HepG2 (cell line): Measurements from ENCODE around the gene CAMTA1. TPM values are rescaled to one million over a fixed set of nuclear protein-coding genes. Genes with fewer than 3 reads are reported as not detected.
A peak's percentile ranks its signal among the peaks of the same experiment; 100 is the strongest.

Experiments used
- EEA1 ChIP-seq: sonication (generic); formaldehyde crosslinking; IDR thresholded peaks from 2 replicates; pipeline ENCODE4 v1.5.1; 2020; ENCODE audit warnings: mild to moderate bottlenecking, missing genetic modification reagents, borderline replicate concordance
- ELK4 ChIP-seq: sonication (generic); formaldehyde crosslinking; IDR thresholded peaks from 2 replicates; pipeline ENCODE4 v1.9.0; 2021; ENCODE audit warnings: missing genetic modification reagents, borderline replicate concordance
- FOXC1 ChIP-seq: sonication (generic); formaldehyde crosslinking; IDR thresholded peaks from 2 replicates; pipeline ENCODE4 v1.8.0; 2022; ENCODE audit warnings: mild to moderate bottlenecking, missing genetic modification reagents, borderline replicate concordance
- GABPA ChIP-seq, 2 experiments: IDR thresholded peaks; 2 replicates each; pipeline ENCODE4 v1.6.1; 2011 to 2016; ENCODE audit warnings: low read depth in 2 of 2, low read length in 1 of 2, missing biosample characterization in 1 of 2, missing genetic modification characterization in 1 of 2
- GATAD2A ChIP-seq: IDR thresholded peaks from 2 replicates; pipeline ENCODE4 v1.6.1; 2016
- HHEX ChIP-seq: IDR thresholded peaks from 2 replicates; pipeline ENCODE4 v1.6.1; 2016; ENCODE audit warnings: control low read depth
- HNRNPK ChIP-seq: fragments of 200-400 bp; formaldehyde crosslinking; IDR thresholded peaks from 2 replicates; pipeline ENCODE4 v1.6.1; 2018; ENCODE audit warnings: low read length, low read depth, moderate library complexity, mild to moderate bottlenecking; ENCODE audit not compliant: poor library complexity, severe bottlenecking
- KDM6A ChIP-seq: IDR thresholded peaks from 2 replicates; pipeline ENCODE4 v1.6.1; 2016; ENCODE audit warnings: low read depth
- KLF13 ChIP-seq: sonication (generic); formaldehyde crosslinking; IDR thresholded peaks from 2 replicates; pipeline ENCODE4 v1.4.0; 2020; ENCODE audit warnings: mild to moderate bottlenecking, missing genetic modification reagents
- NFIC ChIP-seq: IDR thresholded peaks from 2 replicates; pipeline ENCODE4 v1.6.1; 2012; ENCODE audit warnings: mild to moderate bottlenecking, low read length, inconsistent platforms
- NFKB2 ChIP-seq: sonication (generic); formaldehyde crosslinking; IDR thresholded peaks from 2 replicates; pipeline ENCODE4 v1.4.0; 2020; ENCODE audit warnings: missing genetic modification reagents, borderline replicate concordance
- PAF1 ChIP-seq: IDR thresholded peaks from 2 replicates; pipeline ENCODE4 v1.6.1; 2016; ENCODE audit warnings: missing genetic modification reagents, missing compliant biosample characterization
- RARA ChIP-seq: IDR thresholded peaks from 2 replicates; pipeline ENCODE4 v1.6.1; 2016; ENCODE audit warnings: missing genetic modification reagents, missing compliant biosample characterization
- SP2 ChIP-seq: sonication (generic); formaldehyde crosslinking; IDR thresholded peaks from 2 replicates; pipeline ENCODE4 v1.5.1; 2020; ENCODE audit warnings: mild to moderate bottlenecking, missing genetic modification reagents
- XRCC5 ChIP-seq: fragments of 200-400 bp; formaldehyde crosslinking; optimal IDR thresholded peaks from 2 replicates; pipeline ENCODE3; 2017; ENCODE audit warnings: mild to moderate bottlenecking, low read length
- ZHX1 ChIP-seq: sonication (generic); formaldehyde crosslinking; IDR thresholded peaks from 2 replicates; pipeline ENCODE4 v1.8.1; 2022; ENCODE audit warnings: low read depth, mild to moderate bottlenecking, missing genetic modification reagents
- ZNF180 ChIP-seq: sonication (generic); formaldehyde crosslinking; IDR thresholded peaks from 2 replicates; pipeline ENCODE4 v1.4.0; 2020; ENCODE audit warnings: low read depth, missing genetic modification reagents, borderline replicate concordance
- ZNF329 ChIP-seq: sonication (generic); formaldehyde crosslinking; IDR thresholded peaks from 2 replicates; pipeline ENCODE4 v1.9.0; 2021; ENCODE audit warnings: low read depth, mild to moderate bottlenecking, missing genetic modification reagents
- ZNF503 ChIP-seq: sonication (generic); formaldehyde crosslinking; IDR thresholded peaks from 2 replicates; pipeline ENCODE4 v1.4.0; 2020; ENCODE audit warnings: missing genetic modification reagents
- ZNF572 ChIP-seq: sonication (generic); formaldehyde crosslinking; IDR thresholded peaks from 2 replicates; pipeline ENCODE4 v1.5.1; 2020; ENCODE audit warnings: mild to moderate bottlenecking, missing genetic modification reagents
- ZNF576 ChIP-seq: sonication (generic); formaldehyde crosslinking; IDR thresholded peaks from 2 replicates; pipeline ENCODE4 v1.4.0; 2020; ENCODE audit warnings: mild to moderate bottlenecking, missing genetic modification reagents
- ZNF577 ChIP-seq: sonication (generic); formaldehyde crosslinking; IDR thresholded peaks from 2 replicates; pipeline ENCODE4 v1.4.0; 2020; ENCODE audit warnings: mild to moderate bottlenecking, low read depth, missing genetic modification reagents, borderline replicate concordance
- ZNF713 ChIP-seq: sonication (generic); formaldehyde crosslinking; IDR thresholded peaks from 2 replicates; pipeline ENCODE4 v1.4.0; 2020; ENCODE audit warnings: mild to moderate bottlenecking, missing genetic modification reagents
- ZNF747 ChIP-seq: sonication (generic); formaldehyde crosslinking; IDR thresholded peaks from 2 replicates; pipeline ENCODE4 v1.8.1; 2023; ENCODE audit warnings: missing genetic modification reagents, mild to moderate bottlenecking, borderline replicate concordance
- ZNF773 ChIP-seq: sonication (generic); formaldehyde crosslinking; IDR thresholded peaks from 2 replicates; pipeline ENCODE4 v1.4.0; 2020; ENCODE audit warnings: missing genetic modification reagents, borderline replicate concordance
- polyA plus RNA-seq, 8 experiments: library from polyadenylated mRNA; depleted of rRNA in 3 of 8; stranded (reverse) in 7 of 8; unstranded in 1 of 8; fragments of >200 nt; fragmentation: Illumina TruSeq in 4 of 8; extraction: Trizol in 4 of 8; gene quantifications; 2 replicates each; pipeline versions ENCODE4 v1.2.1 to v1.2.3, GENCODE V29; 2011 to 2016; ENCODE audit warnings: low read depth in 4 of 8, missing spikeins in 1 of 8, mixed read lengths in 1 of 8; ENCODE audit not compliant: insufficient read depth in 1 of 8
- total RNA-seq, 5 experiments: library from RNA; depleted of rRNA; stranded (reverse); fragments of >200 nt; fragmentation: Illumina TruSeq; extraction: Trizol; gene quantifications; 2 replicates each; pipeline ENCODE4 v1.2.3, GENCODE V29; 2016; ENCODE audit warnings: low read depth in 1 of 5

The CAMTA1 gene
- total and polyA plus RNA-seq, 2 of the 13 experiments (the other 11 are each of a cell fraction or from before 2014, with no cell fraction given) = 25.0 to 36.4 TPM

GRCh38 chr1:7680207-7680954 is 895.1 kb downstream of the CAMTA1 start (continued):
- TF ChIP-seq ZNF572 (CRISPR knock-in tag) (no peak), FOXC1 (CRISPR knock-in tag) (no peak), KLF13 (CRISPR knock-in tag) (no peak), ZNF713 (CRISPR knock-in tag) (0 out of 2 replicates have a peak, but pooled peaks have one; percentile 49), KDM6A (no peak), ZHX1 (CRISPR knock-in tag) (0 out of 2 replicates have a peak, but pooled peaks have one; percentile 20), GABPA (IDR thresholded peaks at IDR 0.05; ENCODE audit: low read depth, low read length) (no peak), GABPA (CRISPR knock-in tag; IDR thresholded peaks at IDR 0.05; ENCODE audit: low read depth) (no peak), HHEX (CRISPR knock-in tag) (no peak), PAF1 (CRISPR knock-in tag) (no peak), NFKB2 (CRISPR knock-in tag) (0 out of 2 replicates have a peak, but pooled peaks have one; percentile 61), ZNF577 (CRISPR knock-in tag) (no peak), ZNF503 (CRISPR knock-in tag) (no peak), SP2 (CRISPR knock-in tag) (0 out of 2 replicates have a peak, but pooled peaks have one; percentile 11), EEA1 (CRISPR knock-in tag) (no peak; the same call in 1 of the 2 replicates), NFIC (no peak), ZNF773 (CRISPR knock-in tag) (peak; percentile 78; the same call in 1 of the 2 replicates), ZNF747 (CRISPR knock-in tag) (no peak), ZNF329 (no peak), ELK4 (CRISPR knock-in tag) (no peak), GATAD2A (CRISPR knock-in tag) (no peak), HNRNPK (peak; percentile 94), ZNF576 (CRISPR knock-in tag) (no peak), XRCC5 (no peak), RARA (peak; percentile 75; the same call in 1 of the 2 replicates), ZNF180 (CRISPR knock-in tag) (no peak)
